Nephron (organoid): ENCODE results near the gene MPC1.
"Not testable (repeated sequence)": the region's sequence is repeated elsewhere in the genome, so short reads cannot be mapped to it uniquely, and the experiment has no call there.

Experiments used
- H3K27ac Mint-ChIP-seq, 3 experiments: 2 replicates each; pipeline ENCODE4 v1.8.0; 2020; ENCODE audit warnings: mixed read lengths in 3 of 3, mild to moderate bottlenecking in 2 of 3, moderate library complexity in 1 of 3
- H3K27me3 Mint-ChIP-seq: 2 replicates; pipeline ENCODE4 v1.8.0; 2021; ENCODE audit warnings: low read depth, mild to moderate bottlenecking, moderate library complexity, mixed read lengths
- H3K36me3 Mint-ChIP-seq: 2 replicates; pipeline ENCODE4 v1.8.0; 2020; ENCODE audit warnings: low read depth, mixed read lengths
- H3K4me1 Mint-ChIP-seq: 2 replicates; pipeline ENCODE4 v1.8.0; 2020; ENCODE audit warnings: mixed read lengths
- H3K4me3 Mint-ChIP-seq, 3 experiments: 2 replicates each; pipeline ENCODE4 v1.8.0; 2020; ENCODE audit warnings: mild to moderate bottlenecking in 3 of 3, mixed read lengths in 3 of 3, moderate library complexity in 2 of 3
- H3K9me3 Mint-ChIP-seq: 2 replicates; pipeline ENCODE4 v1.8.0; 2020; ENCODE audit warnings: mixed read lengths
- TF ChIP-seq, protein P1 (sequence below), 3 experiments: fragments of 200-600 bp; sonication (generic); IDR thresholded peaks; one replicate each; pipeline ENCODE4 v1.5.0; 2021; ENCODE audit warnings: antibody characterized with exemption in 3 of 3; ENCODE audit not compliant: unreplicated experiment in 3 of 3

MPC1 gene

DNA sequence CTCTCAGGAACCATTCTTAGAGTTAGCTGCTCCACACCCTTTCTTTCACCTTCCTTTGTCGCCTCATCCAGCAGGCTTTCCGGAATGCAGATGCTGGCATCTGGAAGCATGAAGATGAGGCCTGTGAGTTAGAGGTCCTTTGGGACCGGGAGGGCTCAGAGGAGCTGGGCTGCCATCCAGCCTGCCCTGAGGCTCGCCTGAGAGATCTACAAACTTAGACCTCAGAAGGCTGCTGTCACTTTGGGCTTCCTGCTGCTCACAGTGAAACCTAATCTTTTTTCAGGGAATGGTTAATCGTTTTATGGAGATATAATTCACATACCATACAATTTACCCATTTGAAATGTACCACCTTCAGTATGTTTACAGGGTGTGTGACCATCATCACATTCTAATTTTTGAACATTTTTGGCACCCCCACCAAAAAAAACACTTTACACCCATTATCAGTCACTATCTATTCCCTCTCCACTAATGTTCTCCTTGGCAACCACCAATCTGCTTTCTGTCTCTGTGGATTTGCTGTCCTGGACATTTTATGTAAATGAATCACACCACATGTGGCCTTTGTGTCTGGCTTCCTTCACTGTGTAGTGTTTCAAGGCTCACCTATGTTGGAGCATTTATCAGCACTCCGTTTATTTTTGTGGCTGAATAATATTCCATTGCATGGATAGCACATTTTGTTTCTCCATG lies 20.0 kb upstream of the MPC1 start:
- H3K36me3 Mint-ChIP-seq: no peaks in the 10 kb centered on the region
- peak overlapping the region in 1 of 3 experiments; percentile 1 for H3K27ac Mint-ChIP-seq
- TF ChIP-seq, protein P1, sequence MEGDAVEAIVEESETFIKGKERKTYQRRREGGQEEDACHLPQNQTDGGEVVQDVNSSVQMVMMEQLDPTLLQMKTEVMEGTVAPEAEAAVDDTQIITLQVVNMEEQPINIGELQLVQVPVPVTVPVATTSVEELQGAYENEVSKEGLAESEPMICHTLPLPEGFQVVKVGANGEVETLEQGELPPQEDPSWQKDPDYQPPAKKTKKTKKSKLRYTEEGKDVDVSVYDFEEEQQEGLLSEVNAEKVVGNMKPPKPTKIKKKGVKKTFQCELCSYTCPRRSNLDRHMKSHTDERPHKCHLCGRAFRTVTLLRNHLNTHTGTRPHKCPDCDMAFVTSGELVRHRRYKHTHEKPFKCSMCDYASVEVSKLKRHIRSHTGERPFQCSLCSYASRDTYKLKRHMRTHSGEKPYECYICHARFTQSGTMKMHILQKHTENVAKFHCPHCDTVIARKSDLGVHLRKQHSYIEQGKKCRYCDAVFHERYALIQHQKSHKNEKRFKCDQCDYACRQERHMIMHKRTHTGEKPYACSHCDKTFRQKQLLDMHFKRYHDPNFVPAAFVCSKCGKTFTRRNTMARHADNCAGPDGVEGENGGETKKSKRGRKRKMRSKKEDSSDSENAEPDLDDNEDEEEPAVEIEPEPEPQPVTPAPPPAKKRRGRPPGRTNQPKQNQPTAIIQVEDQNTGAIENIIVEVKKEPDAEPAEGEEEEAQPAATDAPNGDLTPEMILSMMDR (IDR thresholded peaks at IDR 0.05; ENCODE audit: unreplicated experiment in 3 of 3): no peak
- H3K4me1 Mint-ChIP-seq: peaks cover 5% of the 10 kb centered on the region
- peaks cover 2% of the 10 kb centered on the region for H3K9me3 Mint-ChIP-seq
- H3K4me3 Mint-ChIP-seq: no peak overlapping the region
- H3K27me3 Mint-ChIP-seq: peaks cover 11% of the 10 kb centered on the region

DNA sequence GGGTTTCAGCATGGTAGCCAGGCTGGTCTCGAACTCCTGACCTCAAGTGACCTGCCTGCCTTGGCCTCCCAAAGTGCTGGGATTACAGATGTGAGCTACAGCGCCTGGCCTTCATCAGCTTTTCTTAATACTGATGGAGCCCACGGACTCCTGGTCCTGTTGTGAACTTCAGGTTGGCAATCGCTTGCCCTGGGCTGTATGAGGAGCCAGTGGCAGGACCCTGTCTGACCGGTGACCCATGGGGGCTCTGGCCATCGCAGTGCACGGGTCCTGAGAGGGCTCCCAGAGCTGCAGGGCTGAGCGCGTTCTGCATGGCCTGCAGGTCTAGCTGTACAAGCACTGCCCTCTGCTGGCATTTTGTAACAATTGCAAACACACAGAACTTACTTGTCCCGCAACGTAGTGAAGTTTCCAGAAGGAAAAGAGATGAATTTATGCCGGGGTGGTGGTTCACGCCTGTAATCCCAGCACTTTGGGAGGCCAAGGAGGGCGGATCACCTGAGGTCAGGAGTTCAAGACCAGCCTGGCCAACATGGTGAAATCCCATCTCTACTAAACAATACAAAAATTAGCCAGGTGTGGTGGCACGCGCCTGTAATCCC lies 18.0 kb upstream of the MPC1 start:
- H3K9me3 Mint-ChIP-seq, H3K36me3 Mint-ChIP-seq, H3K4me1 Mint-ChIP-seq, H3K4me3 Mint-ChIP-seq: not testable (repeated sequence)
- Mint-ChIP-seq H3K27me3 (peaks cover 11% of the 10 kb centered on the region), H3K27ac (peak overlapping the region in 1 of 3 experiments; percentile 88)
- TF ChIP-seq, protein P1 (IDR thresholded peaks at IDR 0.05; ENCODE audit: unreplicated experiment in 3 of 3): peak; percentile 72 to 77 (median 75)

DNA sequence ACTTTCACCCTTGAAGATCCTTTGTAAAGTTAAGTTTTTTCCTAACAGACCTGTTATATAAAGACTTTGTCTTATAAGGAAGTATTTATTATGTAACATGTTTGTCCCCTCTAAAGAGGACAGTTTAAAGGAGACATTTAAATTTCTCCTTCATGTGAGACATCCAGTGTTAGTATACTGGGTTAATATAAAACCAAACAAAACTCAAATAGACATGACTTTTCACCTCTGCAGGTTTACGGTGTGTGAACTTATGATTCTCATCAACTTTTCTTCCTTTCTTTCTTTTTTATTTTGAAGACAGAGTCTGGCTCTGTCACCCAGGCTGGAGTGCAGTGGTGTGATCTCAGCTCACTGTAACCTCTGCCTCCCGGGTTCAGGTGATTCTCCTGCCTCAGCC lies 17.4 kb upstream of the MPC1 start:
- peaks cover 11% of the 10 kb centered on the region for H3K27me3 Mint-ChIP-seq
- no peaks in the 10 kb centered on the region for H3K36me3 Mint-ChIP-seq
- H3K27ac Mint-ChIP-seq: peak overlapping the region in 1 of 3 experiments; percentile 88
- H3K4me1 Mint-ChIP-seq: peaks cover 5% of the 10 kb centered on the region
- peaks cover 2% of the 10 kb centered on the region for H3K9me3 Mint-ChIP-seq
- TF ChIP-seq, protein P1 (IDR thresholded peaks at IDR 0.05; ENCODE audit: unreplicated experiment in 3 of 3): no peak
- H3K4me3 Mint-ChIP-seq: no peak overlapping the region

DNA sequence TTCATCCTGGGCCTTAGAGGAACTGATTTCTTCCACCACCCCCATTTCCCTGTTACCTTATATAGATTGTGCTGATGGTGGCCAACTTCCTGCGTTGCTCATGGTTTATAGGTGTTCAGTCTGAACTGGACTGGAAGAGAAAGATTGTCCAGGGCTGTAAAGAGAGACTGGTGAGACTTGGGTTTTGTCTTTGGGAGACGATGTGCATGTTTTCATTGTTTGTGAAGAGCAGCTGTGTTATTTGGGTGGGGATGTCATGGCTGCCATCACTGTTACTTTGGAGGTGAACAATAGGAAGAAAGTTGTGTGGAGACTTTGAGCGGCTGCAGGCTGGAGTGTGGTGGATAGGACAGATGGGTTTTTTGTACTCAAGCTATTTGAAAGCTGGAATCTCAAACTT lies 15.6 kb upstream of the MPC1 start:
- Mint-ChIP-seq H3K36me3 (no peaks in the 10 kb centered on the region), H3K4me3 (no peak overlapping the region), H3K9me3 (peaks cover 2% of the 10 kb centered on the region), H3K27me3 (peaks cover 17% of the 10 kb centered on the region), H3K27ac (no peak overlapping the region), H3K4me1 (peaks cover 14% of the 10 kb centered on the region)
- TF ChIP-seq, protein P1 (IDR thresholded peaks at IDR 0.05; ENCODE audit: unreplicated experiment in 3 of 3): no peak

DNA sequence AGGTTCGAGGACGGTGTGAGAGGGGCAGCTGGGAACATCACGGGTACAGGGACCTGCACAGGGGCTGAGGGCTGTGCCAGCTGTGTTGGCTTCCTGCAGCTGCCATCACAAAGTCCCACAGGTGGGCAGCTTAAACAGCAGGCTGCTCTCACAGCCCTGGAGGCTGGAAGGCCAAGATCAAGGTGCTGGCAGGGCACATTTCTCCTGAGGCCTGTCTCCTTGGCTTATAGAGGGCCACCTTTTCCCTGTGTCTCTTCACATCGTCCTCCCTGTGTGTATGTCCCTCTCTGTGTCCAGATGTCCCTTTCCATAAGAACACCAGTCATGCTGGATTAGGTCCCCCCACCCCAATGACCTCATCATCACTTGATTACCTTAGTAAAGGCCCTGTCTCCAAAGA lies 15.1 kb upstream of the MPC1 start:
- Mint-ChIP-seq H3K27ac (no peak overlapping the region), H3K36me3 (no peaks in the 10 kb centered on the region), H3K9me3 (peaks cover under 1% of the 10 kb centered on the region), H3K27me3 (peaks cover 17% of the 10 kb centered on the region), H3K4me1 (peaks cover 11% of the 10 kb centered on the region), H3K4me3 (no peak overlapping the region)
- TF ChIP-seq, protein P1 (IDR thresholded peaks at IDR 0.05; ENCODE audit: unreplicated experiment in 3 of 3): no peak

DNA sequence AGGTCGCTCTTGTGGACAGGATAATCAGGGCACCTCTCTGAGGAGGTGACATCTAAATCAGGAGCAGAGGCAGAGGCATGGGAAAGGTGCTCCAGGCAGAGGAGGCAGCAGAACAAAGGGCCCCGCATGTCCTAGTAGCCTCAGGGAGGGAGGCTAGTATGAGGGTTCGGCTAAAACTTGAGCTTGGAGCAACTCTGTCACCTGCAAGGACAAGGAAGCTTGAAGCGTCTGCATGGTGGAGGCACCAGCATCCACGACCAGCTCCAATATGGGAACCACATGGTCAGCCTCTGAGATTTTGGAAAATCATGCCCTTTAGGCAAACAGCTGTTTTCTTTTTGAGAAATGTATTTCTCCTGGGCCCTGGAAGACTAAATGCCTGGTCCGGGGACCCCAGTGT lies 13.0 kb upstream of the MPC1 start:
- no peaks in the 10 kb centered on the region for H3K9me3 Mint-ChIP-seq
- peaks cover 9% of the 10 kb centered on the region for H3K4me1 Mint-ChIP-seq
- H3K27me3 Mint-ChIP-seq: peaks cover 15% of the 10 kb centered on the region
- H3K4me3 Mint-ChIP-seq: no peak overlapping the region
- no peak overlapping the region for H3K27ac Mint-ChIP-seq
- H3K36me3 Mint-ChIP-seq: no peaks in the 10 kb centered on the region
- TF ChIP-seq, protein P1 (IDR thresholded peaks at IDR 0.05; ENCODE audit: unreplicated experiment in 3 of 3): no peak
